ENCODE measurements around the gene OTOG.

DNA sequence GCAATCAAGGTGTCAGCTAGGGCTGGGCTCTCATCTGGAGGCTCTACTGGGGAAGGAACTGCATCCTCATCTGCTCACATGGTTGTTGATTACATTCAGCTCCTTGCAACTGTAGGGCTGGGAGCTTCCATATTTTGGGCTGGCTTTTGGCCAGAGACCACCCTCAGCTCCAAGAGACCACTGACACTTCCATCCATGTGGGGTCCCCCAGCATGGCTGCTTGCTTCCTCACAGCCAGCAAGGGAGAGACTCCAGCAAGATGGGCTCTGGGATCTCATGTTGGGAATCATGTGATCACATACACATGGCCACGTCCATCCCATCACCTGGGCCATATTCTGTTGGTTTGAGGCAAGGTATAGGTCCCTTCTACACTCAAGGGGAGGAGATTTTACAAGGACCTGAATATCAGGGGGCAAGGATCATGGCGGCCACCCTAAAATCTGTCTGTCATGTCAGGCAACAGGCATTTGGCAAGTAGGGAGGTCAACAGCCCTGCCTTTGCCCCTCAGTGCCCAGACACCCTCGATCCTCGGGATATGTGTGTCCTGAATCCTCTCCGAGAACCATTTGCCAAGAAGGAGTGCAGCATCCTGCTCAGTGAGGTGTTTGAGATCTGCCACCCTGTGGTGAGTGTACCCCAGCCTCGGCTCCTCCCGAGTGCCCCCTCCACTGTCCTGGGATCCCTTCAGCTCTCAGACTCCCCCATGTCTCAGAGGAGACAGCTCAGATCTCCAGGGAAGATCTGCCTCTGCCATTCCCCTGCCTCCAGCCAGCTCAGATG is 48.7 kb downstream of the OTOG start:
- TF ChIP-seq, protein P1, sequence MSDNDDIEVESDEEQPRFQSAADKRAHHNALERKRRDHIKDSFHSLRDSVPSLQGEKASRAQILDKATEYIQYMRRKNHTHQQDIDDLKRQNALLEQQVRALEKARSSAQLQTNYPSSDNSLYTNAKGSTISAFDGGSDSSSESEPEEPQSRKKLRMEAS (IDR thresholded peaks at IDR 0.05): no peak
- TF ChIP-seq RAD21 (IDR thresholded peaks at IDR 0.05; ENCODE audit: low read depth) (no peak), NFIC (IDR thresholded peaks at IDR 0.05) (no peak), EGR1 (IDR thresholded peaks at IDR 0.05) (no peak), CEBPB (IDR thresholded peaks at IDR 0.05) (no peak), YY1 (IDR thresholded peaks at IDR 0.05; ENCODE audit: low read depth) (no peak), ZBTB7A (IDR thresholded peaks at IDR 0.05; ENCODE audit: low read depth) (no peak), REST (IDR thresholded peaks at IDR 0.05; ENCODE audit: low read depth) (no peak), EP300 (IDR thresholded peaks at IDR 0.05; ENCODE audit: borderline replicate concordance) (no peak), TEAD4 (IDR thresholded peaks at IDR 0.05) (no peak), CREB1 (IDR thresholded peaks at IDR 0.05; ENCODE audit: low read depth) (no peak), TAF1 (IDR thresholded peaks at IDR 0.05; ENCODE audit: low read depth) (no peak), TCF12 (IDR thresholded peaks at IDR 0.05; ENCODE audit: low read depth) (no peak)

Data from Ishikawa (cell line).